HG03442 (cell line): ENCODE measurements around the gene GALK2.
"Not testable (repeated sequence)": the region's sequence is repeated elsewhere in the genome, so short reads cannot be mapped to it uniquely, and the experiment has no call there.

ENCODE experiments used
- ATAC-seq: cut with Tn5 transposase; IDR thresholded peaks from one replicate; pipeline ENCODE4 v1.9.1; 2021; ENCODE audit warnings: mild to moderate bottlenecking, moderate library complexity; ENCODE audit not compliant: unreplicated experiment

Gene GALK2

GRCh38 chr15:49328941-49329340, 158.9 kb downstream of the GALK2 start:
- ATAC-seq: no peak

GRCh38 chr15:49330166-49330565, 160.1 kb downstream of the GALK2 start:
- ATAC-seq: no peak

DNA sequence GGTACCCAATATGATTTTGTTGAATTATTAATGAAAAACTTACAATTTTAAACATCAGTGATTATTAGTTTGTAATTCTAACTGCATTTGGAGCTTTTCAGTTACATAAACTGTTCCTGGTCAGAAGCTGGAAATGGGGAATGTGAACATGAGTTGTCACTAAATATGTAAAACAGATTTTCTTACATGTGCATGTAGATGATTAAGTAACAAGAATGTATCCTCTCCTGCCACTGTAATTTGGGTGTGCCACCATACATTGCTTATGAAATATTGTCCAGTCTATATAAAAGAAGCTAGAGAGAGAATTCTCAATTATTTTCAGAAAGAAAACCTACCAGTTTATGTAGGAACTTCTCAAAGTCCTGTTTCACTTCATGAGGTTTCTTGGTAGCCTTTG, 161.4 kb downstream of the GALK2 start:
- no peak for ATAC-seq

GRCh38 chr15:49331951-49332350, 161.9 kb downstream of the GALK2 start:
- no peak for ATAC-seq

DNA sequence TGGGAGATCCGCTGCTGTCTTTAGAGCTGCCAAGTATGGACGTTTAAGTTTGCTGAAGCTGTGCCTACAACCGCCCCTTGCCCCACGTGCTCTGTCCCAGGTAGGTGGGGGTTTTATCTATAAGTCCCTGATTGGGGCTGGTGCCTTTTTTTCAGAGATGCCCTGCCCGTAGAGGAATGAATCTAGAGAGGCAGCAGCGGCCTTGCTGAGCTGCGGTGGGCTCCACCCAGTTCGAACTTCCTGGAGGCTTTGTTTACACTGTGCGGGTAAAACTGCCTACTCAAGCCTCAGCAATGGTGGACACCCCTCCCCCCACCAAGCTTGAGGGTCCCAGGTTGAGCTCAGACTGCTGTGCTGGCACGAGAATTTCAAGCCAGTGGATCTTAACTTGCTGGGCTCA, 169.6 kb downstream of the GALK2 start:
- ATAC-seq: no peak

DNA sequence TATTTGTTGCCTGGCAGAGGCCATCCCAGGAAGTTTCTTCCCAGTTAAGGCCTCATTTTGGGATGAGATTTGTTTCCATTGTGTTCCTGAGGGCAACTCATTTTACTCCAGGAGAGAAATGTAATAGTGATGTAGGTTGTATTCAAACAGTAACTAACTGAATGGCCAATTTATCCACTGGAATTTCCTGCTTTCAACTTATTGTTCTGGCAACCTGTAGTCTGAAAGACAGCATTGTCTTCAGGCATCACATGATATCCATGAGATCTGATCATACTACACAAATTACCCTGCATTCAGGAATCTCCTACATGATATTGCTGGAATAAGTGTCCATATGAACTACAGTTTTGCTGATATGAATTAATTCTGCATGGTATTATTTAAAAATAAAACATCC, 173.5 kb downstream of the GALK2 start:
- no peak for ATAC-seq

- not testable (repeated sequence) for ATAC-seq
These were observed 184.4 kb downstream of the GALK2 start for GRCh38 chr15:49354439-49354838.

GRCh38 chr15:49361370-49361769, 191.3 kb downstream of the GALK2 start:
- ATAC-seq: no peak

DNA sequence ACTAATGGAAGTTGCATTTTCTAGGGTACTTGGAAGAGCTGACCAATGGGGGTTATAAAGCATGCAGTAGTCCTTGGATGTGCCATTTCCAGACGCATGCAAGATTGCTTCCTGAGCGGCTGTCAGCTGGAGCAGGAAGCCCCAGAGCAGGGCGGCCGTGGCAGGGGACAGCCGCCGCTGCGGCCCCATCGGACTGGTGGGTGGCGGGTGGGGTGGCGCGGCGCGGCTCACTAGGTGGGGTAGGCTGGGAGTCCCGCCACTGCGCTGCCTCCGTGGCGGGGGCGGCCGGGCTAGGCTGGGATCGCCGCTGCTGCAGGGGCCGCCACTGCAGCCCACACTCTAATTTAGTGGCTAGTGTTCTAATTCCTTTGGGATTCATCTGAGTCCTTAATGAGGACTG, 196.4 kb downstream of the GALK2 start:
- ATAC-seq: no peak

- ATAC-seq: no peak
These were observed 200.7 kb downstream of the GALK2 start for GRCh38 chr15:49370782-49371181.

DNA sequence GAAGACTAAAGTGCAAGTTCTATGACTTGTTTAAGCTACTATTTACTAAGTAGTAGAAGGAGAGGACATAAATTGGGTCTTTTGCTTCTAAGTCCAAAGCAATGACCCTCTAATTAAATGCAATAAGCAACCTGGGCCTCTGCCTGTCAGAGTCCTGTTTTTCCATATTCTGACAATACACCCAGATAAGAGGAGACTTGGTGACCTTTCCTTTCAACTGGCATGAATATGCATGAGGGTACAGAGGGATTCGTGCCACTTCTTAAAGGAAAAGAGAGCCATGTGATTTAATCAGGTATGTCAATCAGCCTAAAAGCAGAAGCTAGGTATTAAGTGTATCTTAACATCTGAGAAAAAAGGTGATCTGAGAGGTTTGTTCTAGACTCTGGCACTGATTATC, 202.3 kb downstream of the GALK2 start:
- ATAC-seq: no peak

- ATAC-seq: no peak
These were observed 209.9 kb downstream of the GALK2 start for GRCh38 chr15:49379996-49380395.

- no peak for ATAC-seq
These were observed 210.9 kb downstream of the GALK2 start for GRCh38 chr15:49380912-49381311.
